Astrocyte (in vitro differentiated cells and primary cell): Measurements from ENCODE around the gene AP2B1. TPM values are rescaled to one million over a fixed set of nuclear protein-coding genes. Genes with fewer than 3 reads are reported as not detected.

Experiments
- DNase-seq: peaks from one replicate; pipeline ENCODE4 v3.0.0-alpha.2; 2010; ENCODE audit warnings: low read depth
- FAIRE-seq: peaks from 2 replicates; lab custom pipeline; 2011; peaks lifted over from hg19 to GRCh38; lab: Jason Lieb, UNC
- H2AFZ ChIP-seq: 2 replicates; pipeline ENCODE4 v1.6.0; 2012; ENCODE audit warnings: low read depth, low read length, inconsistent platforms
- H3K27ac ChIP-seq: 2 replicates; pipeline ENCODE4 v1.5.1; 2011; ENCODE audit warnings: low read depth, low read length, inconsistent platforms
- H3K27me3 ChIP-seq: 2 replicates; pipeline ENCODE4 v1.6.0; 2011; ENCODE audit warnings: low read length, inconsistent platforms; ENCODE audit not compliant: insufficient read depth
- H3K36me3 ChIP-seq: 2 replicates; pipeline ENCODE4 v1.5.1; 2011; ENCODE audit warnings: low read length, inconsistent platforms; ENCODE audit not compliant: insufficient read depth
- H3K4me1 ChIP-seq: 2 replicates; pipeline ENCODE4 v1.5.1; 2011; ENCODE audit warnings: low read length, inconsistent platforms; ENCODE audit not compliant: insufficient read depth
- H3K4me2 ChIP-seq: 2 replicates; pipeline ENCODE4 v1.6.0; 2012; ENCODE audit warnings: low read length, inconsistent platforms
- H3K4me3 ChIP-seq: 2 replicates; pipeline ENCODE4 v1.5.1; 2011; ENCODE audit warnings: low read depth, mild to moderate bottlenecking, low read length, inconsistent platforms; ENCODE audit not compliant: insufficient read depth
- H3K79me2 ChIP-seq: 2 replicates; pipeline ENCODE4 v1.6.0; 2012; ENCODE audit warnings: mild to moderate bottlenecking, low read length, inconsistent platforms; ENCODE audit not compliant: insufficient read depth
- H3K9ac ChIP-seq: 2 replicates; pipeline ENCODE4 v1.6.0; 2012; ENCODE audit warnings: mild to moderate bottlenecking, low read length, inconsistent platforms
- H3K9me3 ChIP-seq: 2 replicates; pipeline ENCODE4 v1.5.1; 2012; ENCODE audit warnings: low read depth, mild to moderate bottlenecking, low read length, inconsistent platforms; ENCODE audit not compliant: insufficient read depth
- H4K20me1 ChIP-seq: 2 replicates; pipeline ENCODE4 v1.6.0; 2012; ENCODE audit warnings: low read length, inconsistent platforms; ENCODE audit not compliant: insufficient read depth
- H3K27ac Mint-ChIP-seq: one replicate; pipeline ENCODE4 v1.8.0; 2021; ENCODE audit warnings: mild to moderate bottlenecking, mixed read lengths; ENCODE audit not compliant: unreplicated experiment
- H3K27me3 Mint-ChIP-seq: one replicate; pipeline ENCODE4 v1.8.0; 2021; ENCODE audit warnings: low read depth, mixed read lengths; ENCODE audit not compliant: unreplicated experiment
- H3K36me3 Mint-ChIP-seq: one replicate; pipeline ENCODE4 v1.8.0; 2021; ENCODE audit warnings: low read depth, mixed read lengths; ENCODE audit not compliant: unreplicated experiment
- H3K4me1 Mint-ChIP-seq: one replicate; pipeline ENCODE4 v1.8.0; 2021; ENCODE audit warnings: low read depth, mixed read lengths; ENCODE audit not compliant: unreplicated experiment
- H3K4me3 Mint-ChIP-seq: one replicate; pipeline ENCODE4 v1.8.0; 2021; ENCODE audit warnings: mild to moderate bottlenecking, moderate library complexity, mixed read lengths; ENCODE audit not compliant: unreplicated experiment
- H3K9me3 Mint-ChIP-seq: one replicate; pipeline ENCODE4 v1.8.0; 2021; ENCODE audit warnings: mild to moderate bottlenecking, mixed read lengths; ENCODE audit not compliant: unreplicated experiment
- EZH2 ChIP-seq: IDR thresholded peaks from 2 replicates; pipeline ENCODE4 v1.6.1; 2012; ENCODE audit warnings: mild to moderate bottlenecking, low read length, inconsistent platforms; ENCODE audit not compliant: insufficient read depth
- total RNA-seq: library from RNA; stranded (reverse); gene quantifications from 2 replicates; pipeline ENCODE4 v1.2.1, GENCODE V29; 2021
- TF ChIP-seq, protein P1 (sequence below): IDR thresholded peaks from 2 replicates; pipeline ENCODE4 v1.5.1; 2011; ENCODE audit warnings: low read depth, mild to moderate bottlenecking, inconsistent platforms, low read length, moderate library complexity; ENCODE audit not compliant: insufficient read depth

Gene AP2B1
- total RNA-seq, 1 donor from 2014 or later: 313 TPM

DNA sequence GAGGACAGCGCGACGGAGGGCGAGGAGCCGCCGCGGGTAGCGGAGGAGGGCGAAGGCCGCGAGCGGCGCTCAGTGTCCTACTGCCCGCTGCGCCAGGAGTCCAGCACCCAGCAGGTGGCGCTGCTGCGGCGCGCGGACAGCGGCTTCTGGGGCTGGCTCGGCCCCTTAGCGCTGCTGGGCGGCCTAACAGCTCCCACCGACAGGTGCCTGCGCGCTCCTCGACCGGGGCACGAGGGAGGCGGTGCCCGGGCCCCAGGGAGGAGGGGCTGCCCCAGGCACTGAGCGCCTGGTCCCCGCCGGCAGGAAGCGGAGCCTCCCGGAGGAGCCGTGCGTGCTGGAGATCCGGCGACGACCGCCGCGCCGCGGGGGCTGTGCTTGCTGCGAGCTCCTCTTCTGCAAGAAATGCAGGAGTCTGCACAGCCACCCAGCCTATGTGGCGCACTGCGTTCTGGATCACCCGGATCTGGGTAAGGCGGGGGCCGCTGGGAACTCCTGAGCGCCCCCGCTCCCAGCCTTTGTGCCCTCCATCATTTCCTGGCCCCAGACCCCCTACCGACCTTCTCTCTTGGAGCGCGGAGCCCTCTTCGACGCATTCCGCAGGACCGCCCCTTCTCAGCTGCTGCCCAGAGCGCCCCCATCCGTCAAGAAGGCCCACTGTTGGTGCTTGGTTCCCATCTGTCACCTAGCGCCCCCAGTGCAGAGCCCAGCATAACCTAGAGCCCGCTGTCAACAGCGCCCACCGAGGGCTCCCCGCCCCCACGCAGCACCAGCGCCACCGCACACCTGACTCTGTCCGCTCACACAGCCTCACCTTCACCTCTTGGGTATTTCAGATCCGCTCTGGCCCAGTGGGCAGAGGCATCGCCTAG is 177.2 kb downstream of the AP2B1 start:
- Mint-ChIP-seq H3K36me3 (no peaks in the 10 kb centered on the region), H3K27me3 (peaks cover 17% of the 10 kb centered on the region), H3K4me3 (peak overlapping the region; percentile 85), H3K4me1 (peaks cover 15% of the 10 kb centered on the region), H3K27ac (peak overlapping the region; percentile 89), H3K9me3 (peaks cover 3% of the 10 kb centered on the region)
- no peak for TF ChIP-seq EZH2
- TF ChIP-seq, protein P1, sequence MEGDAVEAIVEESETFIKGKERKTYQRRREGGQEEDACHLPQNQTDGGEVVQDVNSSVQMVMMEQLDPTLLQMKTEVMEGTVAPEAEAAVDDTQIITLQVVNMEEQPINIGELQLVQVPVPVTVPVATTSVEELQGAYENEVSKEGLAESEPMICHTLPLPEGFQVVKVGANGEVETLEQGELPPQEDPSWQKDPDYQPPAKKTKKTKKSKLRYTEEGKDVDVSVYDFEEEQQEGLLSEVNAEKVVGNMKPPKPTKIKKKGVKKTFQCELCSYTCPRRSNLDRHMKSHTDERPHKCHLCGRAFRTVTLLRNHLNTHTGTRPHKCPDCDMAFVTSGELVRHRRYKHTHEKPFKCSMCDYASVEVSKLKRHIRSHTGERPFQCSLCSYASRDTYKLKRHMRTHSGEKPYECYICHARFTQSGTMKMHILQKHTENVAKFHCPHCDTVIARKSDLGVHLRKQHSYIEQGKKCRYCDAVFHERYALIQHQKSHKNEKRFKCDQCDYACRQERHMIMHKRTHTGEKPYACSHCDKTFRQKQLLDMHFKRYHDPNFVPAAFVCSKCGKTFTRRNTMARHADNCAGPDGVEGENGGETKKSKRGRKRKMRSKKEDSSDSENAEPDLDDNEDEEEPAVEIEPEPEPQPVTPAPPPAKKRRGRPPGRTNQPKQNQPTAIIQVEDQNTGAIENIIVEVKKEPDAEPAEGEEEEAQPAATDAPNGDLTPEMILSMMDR: peak; percentile 58
- Histone ChIP-seq H2AFZ (peak overlapping the region; percentile 90), H4K20me1 (no peaks in the 10 kb centered on the region), H3K36me3 (no peaks in the 10 kb centered on the region), H3K4me1 (peaks cover 8% of the 10 kb centered on the region), H3K27ac (no peak overlapping the region), H3K27me3 (peaks cover 9% of the 10 kb centered on the region), H3K79me2 (no peaks in the 10 kb centered on the region), H3K9me3 (no peaks in the 10 kb centered on the region), H3K4me3 (peak overlapping the region; percentile 38), H3K4me2 (peak overlapping the region; percentile 90), H3K9ac (peak overlapping the region; percentile 17)
- peak; percentile 58 for DNase-seq
- FAIRE-seq: no peak

- Histone ChIP-seq H2AFZ (no peak overlapping the region), H3K36me3 (no peaks in the 10 kb centered on the region), H3K27me3 (peaks cover 9% of the 10 kb centered on the region), H3K4me2 (no peak overlapping the region), H3K4me1 (peaks cover 8% of the 10 kb centered on the region), H3K79me2 (no peaks in the 10 kb centered on the region), H3K4me3 (no peak overlapping the region), H4K20me1 (no peaks in the 10 kb centered on the region), H3K27ac (no peak overlapping the region), H3K9me3 (no peaks in the 10 kb centered on the region), H3K9ac (no peak overlapping the region)
- peaks cover 3% of the 10 kb centered on the region for H3K9me3 Mint-ChIP-seq
- H3K27ac Mint-ChIP-seq: peak overlapping the region; percentile 89
- no peak for TF ChIP-seq EZH2
- TF ChIP-seq, protein P1: no peak
- H3K36me3 Mint-ChIP-seq: no peaks in the 10 kb centered on the region
- peaks cover 17% of the 10 kb centered on the region for H3K27me3 Mint-ChIP-seq
- peak overlapping the region; percentile 85 for H3K4me3 Mint-ChIP-seq
- DNase-seq (no peak), FAIRE-seq (no peak)
- H3K4me1 Mint-ChIP-seq: peaks cover 15% of the 10 kb centered on the region
Observed at GRCh38 chr17:35765086-35765710, 178.1 kb downstream of the AP2B1 start.
